Activated naive CD4-positive, alpha-beta T cell treated with anti-CD3 and anti-CD28 coated beads for 36 hours (primary cell): ENCODE measurements around the gene JMJD6. TPM values are rescaled to one million over a fixed set of nuclear protein-coding genes. Genes with fewer than 3 reads are reported as not detected.
A peak's percentile ranks its signal among the peaks of the same experiment; 100 is the strongest.
"Not testable (repeated sequence)": the region's sequence is repeated elsewhere in the genome, so short reads cannot be mapped to it uniquely, and the experiment has no call there.

ENCODE experiments used
- CTCF ChIA-PET: fragments of 350-600 bp; sonication (Branson Sonifier 250); formaldehyde crosslinking; loops from one replicate; lab custom pipeline; 2021; ENCODE audit warnings: antibody characterized with exemption; lab: Charles Lee
- DNase-seq: peaks from one replicate; pipeline ENCODE4 v3.0.0-alpha.2; 2020
- H3K27ac Mint-ChIP-seq: one replicate; pipeline ENCODE4 v1.8.0; 2021; ENCODE audit warnings: mild to moderate bottlenecking, mixed read lengths
- H3K27me3 Mint-ChIP-seq: one replicate; pipeline ENCODE4 v1.8.0; 2021; ENCODE audit warnings: low read depth, mixed read lengths
- H3K36me3 Mint-ChIP-seq: one replicate; pipeline ENCODE4 v1.8.0; 2021; ENCODE audit warnings: low read depth, mixed read lengths
- H3K4me1 Mint-ChIP-seq: one replicate; pipeline ENCODE4 v1.8.0; 2021; ENCODE audit warnings: low read depth, mixed read lengths
- H3K4me3 Mint-ChIP-seq: one replicate; pipeline ENCODE4 v1.8.0; 2021; ENCODE audit warnings: mild to moderate bottlenecking, moderate library complexity, mixed read lengths
- H3K9me3 Mint-ChIP-seq: one replicate; pipeline ENCODE4 v1.8.0; 2021; ENCODE audit warnings: mixed read lengths
- intact Hi-C: fragments of 100-400 bp; cut with micrococcal nuclease; formaldehyde crosslinking; loops from one replicate; pipeline ENCODE4 v1.15.1; 2023
- total RNA-seq, 2 experiments: library from RNA; stranded (reverse); gene quantifications; one replicate each; pipeline ENCODE4 v1.2.3, GENCODE V29; 2021

JMJD6 gene
- total RNA-seq, 2 experiments from 2014 or later: 33.0 to 33.6 TPM

DNA sequence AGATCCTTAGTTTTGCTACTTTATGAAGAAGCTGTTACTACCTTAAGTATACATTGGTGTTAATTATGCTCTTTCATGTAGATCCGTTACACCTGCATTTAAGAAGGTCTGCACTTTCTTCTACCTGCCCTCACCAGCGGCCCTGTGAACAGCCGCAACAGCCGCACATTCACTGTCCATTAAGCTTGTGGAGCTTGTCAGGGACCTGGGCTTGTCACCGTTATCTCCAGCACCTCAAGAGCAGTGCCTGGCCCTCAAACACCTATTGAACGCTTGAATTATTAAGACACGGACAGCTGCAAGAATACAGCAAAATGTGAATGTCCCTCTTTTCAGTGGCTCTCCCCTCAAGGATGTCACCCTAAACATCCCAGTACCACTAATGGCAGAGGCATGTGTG lies 12.6 kb downstream of the JMJD6 start:
- CTCF ChIA-PET: interaction anchor here (0.7 to 2.9 kb wide), 16 partner anchors 10 to 193 kb away, joined by 3 to 25 read pairs (median 4); partner anchors contain the start of gene ST6GALNAC1
- H3K27ac Mint-ChIP-seq: no peak overlapping the region
- intact Hi-C loops: loop anchor here (1.0 to 5.0 kb wide), 2 partner anchors 124 to 343 kb away; no protein-coding TSS in a partner anchor

DNA sequence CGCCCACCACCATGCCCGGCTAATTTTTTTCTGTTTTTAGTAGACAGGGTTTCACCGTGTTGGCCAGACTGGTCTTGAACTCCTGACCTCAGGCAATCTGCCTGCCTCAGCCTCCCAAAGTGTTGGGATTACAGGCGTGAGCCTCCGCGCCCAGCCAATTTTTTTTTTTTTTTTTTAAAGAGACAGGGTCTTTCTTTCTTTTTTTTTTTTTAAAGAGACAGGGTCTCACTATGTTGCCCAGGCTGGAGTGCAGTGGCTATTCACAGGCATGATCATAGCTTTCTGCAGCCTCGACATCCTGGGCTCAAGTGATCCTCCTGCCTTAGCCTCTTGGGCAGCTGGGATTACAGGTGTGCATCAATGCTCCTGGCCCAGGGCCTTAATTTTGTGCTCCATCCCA lies 14.1 kb downstream of the JMJD6 start:
- H3K4me3 Mint-ChIP-seq, H3K27me3 Mint-ChIP-seq, H3K9me3 Mint-ChIP-seq, DNase-seq, H3K36me3 Mint-ChIP-seq, H3K27ac Mint-ChIP-seq: not testable (repeated sequence)
- intact Hi-C loops: loop anchor here (5.0 kb wide), 1 partner anchor 125 kb away; no protein-coding TSS in a partner anchor
- CTCF ChIA-PET: interaction anchor here (0.7 to 2.9 kb wide), 4 partner anchors 10 to 232 kb away, joined by 3 to 25 read pairs (median 4); no protein-coding TSS in a partner anchor
- H3K4me1 Mint-ChIP-seq: peaks cover 31% of the 10 kb centered on the region

More for the DNA sequence above, 12.6 kb downstream of the JMJD6 start:
- H3K36me3 Mint-ChIP-seq: peaks cover 13% of the 10 kb centered on the region
- no peak overlapping the region for H3K4me3 Mint-ChIP-seq
- peaks cover 31% of the 10 kb centered on the region for H3K4me1 Mint-ChIP-seq
- no peaks in the 10 kb centered on the region for H3K27me3 Mint-ChIP-seq
- no peaks in the 10 kb centered on the region for H3K9me3 Mint-ChIP-seq
- no peak for DNase-seq

DNA sequence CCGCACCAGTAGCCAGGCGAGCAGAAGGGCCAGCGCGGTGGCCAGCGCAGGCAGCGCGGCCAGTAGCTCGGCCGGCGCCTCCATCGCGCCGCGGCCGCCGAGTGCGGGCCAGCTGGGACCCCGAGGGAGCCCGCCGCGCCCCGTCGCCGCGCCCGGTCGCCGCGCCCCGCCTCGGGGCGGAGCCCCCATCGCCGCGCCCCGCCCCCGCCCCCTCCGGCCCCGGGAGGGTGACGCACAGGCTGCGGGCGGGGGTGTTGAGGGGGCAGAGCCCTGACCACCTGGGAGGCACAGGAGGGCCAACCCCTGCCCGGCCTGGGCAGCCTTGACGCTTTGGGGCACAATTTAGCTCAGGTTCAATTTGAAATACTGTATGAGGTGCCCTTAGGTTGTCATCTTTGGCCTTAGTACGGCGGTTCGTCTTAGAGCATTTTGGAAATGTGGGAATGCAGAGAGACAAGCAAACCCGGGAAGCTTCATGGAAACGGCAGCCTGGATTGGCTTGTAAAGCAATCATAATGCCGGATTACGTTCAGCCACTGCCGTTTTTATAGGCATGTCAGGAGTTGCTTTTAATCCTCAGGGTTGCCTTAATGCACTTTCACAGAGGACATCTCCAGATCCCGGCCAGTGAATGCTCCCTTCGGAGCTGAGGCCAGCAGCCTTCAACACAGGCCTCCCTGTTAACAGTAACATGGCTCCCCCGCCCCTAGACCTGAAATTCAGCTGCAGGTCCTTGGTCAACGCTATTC lies 15.4 kb downstream of the JMJD6 start, which contains the start of gene MXRA7:
TSS of gene MXRA7 (minus strand) at position 103 of the 749 bp plus-strand sequence. CDS start at position 84, 19 bp downstream.
- no peaks in the 10 kb centered on the region for H3K27me3 Mint-ChIP-seq
- intact Hi-C loops: loop anchor here (5.0 kb wide), 1 partner anchor 126 kb away; no protein-coding TSS in a partner anchor
- peaks cover 27% of the 10 kb centered on the region for H3K4me1 Mint-ChIP-seq
- no peaks in the 10 kb centered on the region for H3K9me3 Mint-ChIP-seq
- H3K36me3 Mint-ChIP-seq: peaks cover 5% of the 10 kb centered on the region
- DNase-seq: peak; percentile 53
- CTCF ChIA-PET: interaction anchor here (1.3 kb wide), 1 partner anchor 29 kb away, joined by 5 read pairs; no protein-coding TSS in a partner anchor
- H3K4me3 Mint-ChIP-seq: peak within 1 kb of the TSS; percentile 58
- H3K27ac Mint-ChIP-seq: no peak within 1 kb of the TSS

DNA sequence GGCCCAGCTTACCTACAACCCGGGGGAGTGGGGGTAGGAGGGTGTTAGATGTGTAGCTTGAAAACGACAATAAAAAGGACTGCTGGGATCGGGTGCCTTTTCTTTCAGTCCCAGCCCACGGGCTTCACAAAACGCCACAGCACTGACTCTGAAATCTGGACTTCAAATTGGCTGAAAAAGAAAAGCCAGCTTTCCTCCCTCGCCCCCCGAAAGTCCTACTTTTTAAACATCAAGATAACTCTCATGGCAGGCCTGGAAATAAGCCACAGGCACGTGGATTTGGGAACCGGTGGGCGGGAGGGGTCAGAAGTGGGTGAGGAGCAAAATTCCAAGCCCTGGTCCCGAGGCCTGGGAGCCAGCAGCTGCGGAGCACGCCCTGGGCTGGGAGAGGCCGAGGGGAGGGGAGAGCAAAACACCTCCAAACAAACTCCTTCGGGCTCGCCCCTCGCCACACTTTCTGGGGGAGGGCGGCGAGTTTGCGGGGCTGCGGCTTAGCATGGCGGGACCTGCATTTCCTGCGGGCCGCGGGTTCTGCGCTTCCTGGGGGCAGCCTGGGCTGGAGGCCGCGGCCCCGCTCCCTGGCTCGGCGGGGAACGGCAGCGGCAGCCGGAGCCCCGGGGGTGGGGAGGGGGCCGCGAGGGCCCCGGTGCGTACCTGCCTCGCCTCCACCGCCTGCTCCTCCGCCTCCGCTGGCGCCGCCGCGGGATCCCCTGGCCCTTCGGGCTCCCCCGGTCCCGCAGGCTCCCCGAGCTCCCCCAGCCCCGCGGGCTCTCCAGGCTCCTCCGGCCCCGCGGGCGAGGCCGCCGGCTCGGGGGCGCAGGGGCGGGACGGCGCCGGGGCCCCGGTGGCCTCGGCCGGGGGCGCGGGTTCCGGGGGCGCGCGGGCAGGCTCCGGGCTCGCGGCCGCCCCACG lies 16.2 kb downstream of the JMJD6 start:
- Mint-ChIP-seq H3K4me1 (peaks cover 19% of the 10 kb centered on the region), H3K4me3 (peak overlapping the region; percentile 46)
- H3K36me3 Mint-ChIP-seq, CTCF ChIA-PET, DNase-seq, H3K27me3 Mint-ChIP-seq, H3K27ac Mint-ChIP-seq, H3K9me3 Mint-ChIP-seq: not testable (repeated sequence)
- intact Hi-C loops: loop anchor here (5.0 kb wide), 1 partner anchor 127 kb away; no protein-coding TSS in a partner anchor

DNA sequence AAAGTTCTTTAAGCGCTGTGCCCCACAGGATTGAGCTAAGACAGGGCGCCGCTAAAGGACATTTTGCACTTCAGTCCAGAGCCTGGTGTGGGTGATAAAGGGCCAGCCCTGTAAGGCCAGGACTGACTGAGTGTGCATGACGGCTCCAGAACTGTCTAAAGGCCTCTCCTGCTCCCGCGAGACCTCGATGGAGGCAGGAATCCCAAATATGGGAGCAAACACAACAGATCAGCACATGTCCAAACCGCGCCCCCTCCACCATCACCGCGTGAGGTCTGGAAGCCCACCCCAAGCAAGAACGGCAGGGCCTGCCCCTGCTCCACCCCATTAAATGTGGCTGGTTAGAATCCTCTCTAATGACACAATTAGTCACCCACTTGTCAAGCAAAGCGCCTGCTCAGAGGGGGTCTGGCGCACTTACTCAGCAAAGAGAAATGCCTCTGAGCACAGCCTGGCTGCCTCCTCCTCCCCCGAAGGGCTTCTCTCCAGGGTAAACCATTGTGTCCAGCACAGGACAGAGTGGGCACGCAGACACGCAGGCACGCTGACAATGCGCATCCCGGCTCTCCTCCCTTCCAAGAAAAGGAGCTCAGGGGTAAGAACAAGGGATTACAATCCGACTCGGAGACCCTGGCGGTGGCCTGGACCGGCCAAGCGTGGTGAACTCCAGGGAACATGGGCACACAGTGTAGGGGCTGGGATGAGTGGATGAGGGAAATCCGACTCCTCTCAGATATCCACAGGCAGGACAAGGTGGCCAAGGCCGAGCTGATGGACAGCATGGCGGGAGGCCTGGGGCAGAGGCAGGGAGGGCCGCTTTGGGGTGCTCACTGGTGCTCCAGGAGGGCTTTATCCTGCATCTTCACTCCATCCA lies 17.1 kb downstream of the JMJD6 start:
- Mint-ChIP-seq H3K4me3 (peak overlapping the region; percentile 46), H3K4me1 (peaks cover 13% of the 10 kb centered on the region), H3K36me3 (no peaks in the 10 kb centered on the region), H3K27ac (no peak overlapping the region), H3K27me3 (no peaks in the 10 kb centered on the region), H3K9me3 (no peaks in the 10 kb centered on the region)
- intact Hi-C loops: no loop called here
- CTCF ChIA-PET: interaction anchor here (0.9 to 1.0 kb wide), 3 partner anchors 10 to 186 kb away, joined by 3 to 6 read pairs (median 3); no protein-coding TSS in a partner anchor
- no peak for DNase-seq

DNA sequence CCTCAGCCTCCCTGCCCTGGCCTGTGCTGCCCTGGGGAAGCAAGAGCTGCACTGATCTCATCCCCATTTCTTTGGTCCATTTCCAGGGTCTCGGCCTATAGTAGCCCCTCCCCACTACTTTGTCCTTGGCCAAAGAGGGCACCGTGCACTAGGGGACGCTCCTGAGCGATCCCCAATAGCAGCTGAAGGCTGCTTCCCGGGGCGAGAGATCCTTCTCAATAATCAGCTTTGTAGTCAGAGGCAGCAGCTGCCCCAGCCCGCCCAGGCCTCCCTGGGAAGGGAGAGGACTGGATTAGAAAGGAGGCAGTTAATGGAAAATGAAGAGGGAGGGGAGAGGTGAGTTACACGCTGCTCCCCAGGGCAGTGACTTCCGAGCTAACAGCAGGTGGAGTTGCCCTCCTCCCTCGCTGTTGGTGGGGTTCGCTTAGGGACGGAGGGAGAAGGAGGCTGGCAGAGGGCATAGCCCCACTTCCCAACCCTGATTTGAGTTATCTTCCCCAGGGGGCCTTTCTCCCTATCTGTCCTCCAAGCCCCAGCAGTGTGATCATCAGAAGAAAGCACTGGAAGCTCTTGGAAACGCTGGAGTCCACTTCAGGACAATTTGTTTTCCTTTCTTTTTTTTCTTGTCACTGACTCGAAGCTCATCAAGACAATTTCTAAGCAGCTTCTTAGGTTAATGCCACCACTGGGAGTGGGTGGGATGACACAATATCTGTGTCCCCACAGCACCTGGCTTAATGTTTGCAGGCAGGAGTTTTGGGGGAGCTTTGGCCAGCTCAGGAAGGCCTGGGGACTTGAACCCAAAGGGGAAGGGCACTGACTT lies 18.2 kb downstream of the JMJD6 start:
- H3K9me3 Mint-ChIP-seq: no peaks in the 10 kb centered on the region
- no peak overlapping the region for H3K27ac Mint-ChIP-seq
- no peaks in the 10 kb centered on the region for H3K27me3 Mint-ChIP-seq
- H3K36me3 Mint-ChIP-seq: no peaks in the 10 kb centered on the region
- peaks cover 2% of the 10 kb centered on the region for H3K4me1 Mint-ChIP-seq
- H3K4me3 Mint-ChIP-seq: no peak overlapping the region
- intact Hi-C loops: no loop called here
- CTCF ChIA-PET: interaction anchor here (0.6 to 1.0 kb wide), 4 partner anchors 9 to 185 kb away, joined by 3 to 6 read pairs (median 3); no protein-coding TSS in a partner anchor
- no peak for DNase-seq

DNA sequence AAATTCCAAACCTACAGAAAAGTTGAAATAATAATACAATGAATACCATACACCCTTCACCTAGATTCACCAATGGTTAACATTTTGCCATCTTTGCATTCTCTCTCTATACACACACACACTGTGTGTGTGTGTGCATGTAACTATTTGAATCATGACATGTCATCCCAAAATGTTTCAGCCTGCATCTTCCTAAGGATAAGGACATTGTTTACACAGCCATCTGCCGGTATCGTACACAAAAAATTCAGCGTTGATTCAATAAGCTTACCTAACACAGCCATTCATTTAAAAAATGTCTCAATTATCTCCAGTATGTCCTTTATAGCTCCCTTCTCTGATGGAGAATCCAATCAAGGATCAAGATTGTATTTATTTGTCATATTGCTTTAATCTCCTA lies 19.6 kb downstream of the JMJD6 start:
- Mint-ChIP-seq H3K4me3 (no peak overlapping the region), H3K9me3 (no peaks in the 10 kb centered on the region), H3K27ac (no peak overlapping the region), H3K36me3 (no peaks in the 10 kb centered on the region), H3K4me1 (peaks cover 2% of the 10 kb centered on the region), H3K27me3 (no peaks in the 10 kb centered on the region)
- CTCF ChIA-PET: no interaction called here
- intact Hi-C loops: no loop called here
- no peak for DNase-seq

DNA sequence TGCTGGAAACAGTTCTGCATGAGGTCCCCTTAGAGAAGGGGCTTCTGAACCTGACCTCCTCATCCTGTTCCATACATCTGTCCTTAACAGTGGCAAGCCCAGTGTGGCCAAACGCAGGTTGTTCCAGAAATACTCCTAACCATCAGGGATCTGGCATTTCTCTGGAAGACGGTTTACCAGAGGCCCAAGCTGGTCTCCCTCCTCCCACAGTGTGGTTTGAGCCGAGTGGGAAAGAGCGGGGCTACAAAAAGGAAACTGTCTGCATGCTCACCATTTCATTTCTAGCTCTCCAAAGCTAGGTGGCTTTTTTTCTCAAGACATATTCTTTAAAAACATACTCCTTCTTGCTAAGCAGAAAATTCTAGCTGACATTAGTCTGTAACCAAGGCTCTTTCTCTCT lies 21.6 kb downstream of the JMJD6 start:
- CTCF ChIA-PET: interaction anchor here (0.7 kb wide), 2 partner anchors 10 to 24 kb away, joined by 3 read pairs; no protein-coding TSS in a partner anchor
- no peaks in the 10 kb centered on the region for H3K9me3 Mint-ChIP-seq

DNA sequence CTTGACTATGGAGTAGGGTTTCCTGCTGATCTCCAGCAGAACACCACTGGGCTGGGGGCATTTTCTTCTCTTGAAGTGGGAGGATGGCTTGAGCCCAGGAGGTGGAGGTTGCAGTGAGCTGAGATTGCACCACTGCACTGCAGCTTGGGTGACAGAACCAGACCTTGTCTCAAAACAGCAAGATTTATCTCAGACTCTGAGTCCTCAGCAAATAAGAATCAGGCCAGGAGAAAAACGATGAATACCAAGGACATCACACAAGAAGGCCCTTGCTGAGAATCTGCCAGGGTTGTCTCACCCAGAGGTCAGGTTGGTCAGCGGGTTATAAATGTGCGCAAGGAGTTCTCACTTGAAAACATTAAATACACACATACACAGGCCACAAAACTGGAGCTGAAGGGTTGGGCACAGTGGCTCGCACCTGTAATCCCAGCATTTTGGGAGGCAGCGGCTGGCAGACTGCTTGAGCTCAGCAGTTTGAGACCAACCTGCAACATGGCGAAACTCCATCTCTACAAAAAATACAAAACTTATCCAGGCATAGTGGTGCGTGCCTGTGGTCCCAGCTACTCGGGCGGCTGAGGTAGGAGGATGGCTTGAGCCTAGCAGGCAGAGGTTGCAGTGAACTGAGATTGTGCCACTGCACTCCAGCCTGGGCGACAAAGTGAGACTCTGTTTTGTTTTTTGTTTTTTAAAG lies 23.3 kb downstream of the JMJD6 start:
- Mint-ChIP-seq H3K36me3 (no peaks in the 10 kb centered on the region), H3K27ac (no peak overlapping the region), H3K4me1 (no peaks in the 10 kb centered on the region), H3K9me3 (no peaks in the 10 kb centered on the region), H3K4me3 (no peak overlapping the region), H3K27me3 (no peaks in the 10 kb centered on the region)
- intact Hi-C loops: no loop called here
- CTCF ChIA-PET: interaction anchor here (1.0 kb wide), 1 partner anchor 21 kb away, joined by 3 read pairs; no protein-coding TSS in a partner anchor
- DNase-seq: no peak

More for the DNA sequence above, 21.6 kb downstream of the JMJD6 start:
- intact Hi-C loops: no loop called here
- DNase-seq: no peak
- no peaks in the 10 kb centered on the region for H3K36me3 Mint-ChIP-seq
- H3K4me3 Mint-ChIP-seq: no peak overlapping the region
- H3K27me3 Mint-ChIP-seq: no peaks in the 10 kb centered on the region
- no peaks in the 10 kb centered on the region for H3K4me1 Mint-ChIP-seq
- H3K27ac Mint-ChIP-seq: no peak overlapping the region

DNA sequence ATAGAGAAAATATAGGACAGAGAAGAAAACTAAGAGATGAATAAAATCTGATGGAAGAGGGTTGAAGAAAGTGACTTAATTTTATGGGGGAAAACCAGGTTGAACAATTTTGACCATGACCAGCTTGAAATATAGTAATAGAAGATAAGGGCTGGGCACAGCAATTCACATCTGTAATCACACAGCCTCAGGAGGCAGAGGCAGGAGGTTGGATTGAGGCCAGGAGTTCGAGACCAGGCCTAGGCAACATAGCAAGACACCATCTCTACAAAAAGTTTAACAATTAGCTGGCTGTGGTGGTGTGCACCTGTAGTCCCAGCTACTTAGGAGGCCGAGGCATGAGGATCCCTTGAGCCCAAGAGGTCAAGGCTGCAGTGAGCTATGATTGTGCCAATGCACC lies 24.3 kb downstream of the JMJD6 start:
- H3K27me3 Mint-ChIP-seq: no peaks in the 10 kb centered on the region
- DNase-seq: no peak
- no peaks in the 10 kb centered on the region for H3K9me3 Mint-ChIP-seq
- H3K4me1 Mint-ChIP-seq: no peaks in the 10 kb centered on the region
- intact Hi-C loops: no loop called here
- H3K4me3 Mint-ChIP-seq: no peak overlapping the region
- H3K36me3 Mint-ChIP-seq: no peaks in the 10 kb centered on the region
- CTCF ChIA-PET: interaction anchor here (0.7 kb wide), 1 partner anchor 11 kb away, joined by 4 read pairs; no protein-coding TSS in a partner anchor
- no peak overlapping the region for H3K27ac Mint-ChIP-seq
